ENCODE results near the gene SDHAF4.

DNA sequence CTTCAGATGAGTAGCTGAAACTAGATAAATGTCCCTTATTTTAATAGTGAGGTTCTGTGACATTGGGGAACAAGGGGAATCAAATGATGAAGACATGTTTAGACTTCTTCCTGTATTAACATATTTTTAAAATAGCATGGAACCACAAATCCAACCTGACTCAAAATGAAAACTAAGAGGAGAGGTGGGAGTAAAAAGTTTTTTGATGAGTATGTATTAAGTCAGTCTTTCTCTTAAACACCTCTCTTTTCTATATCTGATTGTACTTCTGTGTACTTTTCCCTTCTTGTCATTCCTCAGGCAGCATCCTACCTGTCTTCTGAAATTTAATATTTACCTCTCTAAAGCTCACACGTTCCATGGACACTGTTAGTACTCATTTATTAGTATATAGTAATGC lies 8.7 kb upstream of the SDHAF4 start:
- no peak for TF ChIP-seq EZH2phosphoT487 (IDR thresholded peaks at IDR 0.05; ENCODE audit: low read depth, severe bottlenecking, unreplicated experiment)
- TF ChIP-seq, protein P1, sequence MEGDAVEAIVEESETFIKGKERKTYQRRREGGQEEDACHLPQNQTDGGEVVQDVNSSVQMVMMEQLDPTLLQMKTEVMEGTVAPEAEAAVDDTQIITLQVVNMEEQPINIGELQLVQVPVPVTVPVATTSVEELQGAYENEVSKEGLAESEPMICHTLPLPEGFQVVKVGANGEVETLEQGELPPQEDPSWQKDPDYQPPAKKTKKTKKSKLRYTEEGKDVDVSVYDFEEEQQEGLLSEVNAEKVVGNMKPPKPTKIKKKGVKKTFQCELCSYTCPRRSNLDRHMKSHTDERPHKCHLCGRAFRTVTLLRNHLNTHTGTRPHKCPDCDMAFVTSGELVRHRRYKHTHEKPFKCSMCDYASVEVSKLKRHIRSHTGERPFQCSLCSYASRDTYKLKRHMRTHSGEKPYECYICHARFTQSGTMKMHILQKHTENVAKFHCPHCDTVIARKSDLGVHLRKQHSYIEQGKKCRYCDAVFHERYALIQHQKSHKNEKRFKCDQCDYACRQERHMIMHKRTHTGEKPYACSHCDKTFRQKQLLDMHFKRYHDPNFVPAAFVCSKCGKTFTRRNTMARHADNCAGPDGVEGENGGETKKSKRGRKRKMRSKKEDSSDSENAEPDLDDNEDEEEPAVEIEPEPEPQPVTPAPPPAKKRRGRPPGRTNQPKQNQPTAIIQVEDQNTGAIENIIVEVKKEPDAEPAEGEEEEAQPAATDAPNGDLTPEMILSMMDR (IDR thresholded peaks at IDR 0.05; ENCODE audit: poor library complexity): no peak
- TF ChIP-seq EZH2 (IDR thresholded peaks at IDR 0.05; ENCODE audit: borderline replicate concordance): no peak
